Superior temporal gyrus (tissue), 1 donor: ENCODE results near the gene TBKBP1.

Experiments used
- DNase-seq: peaks from one replicate; pipeline ENCODE4 v3.0.0-alpha.2; 2016; ENCODE audit errors: extremely low spot score

TBKBP1 gene

GRCh38 chr17:47712330-47713023 is 18.5 kb downstream of the TBKBP1 start:
- no peak for DNase-seq

DNA sequence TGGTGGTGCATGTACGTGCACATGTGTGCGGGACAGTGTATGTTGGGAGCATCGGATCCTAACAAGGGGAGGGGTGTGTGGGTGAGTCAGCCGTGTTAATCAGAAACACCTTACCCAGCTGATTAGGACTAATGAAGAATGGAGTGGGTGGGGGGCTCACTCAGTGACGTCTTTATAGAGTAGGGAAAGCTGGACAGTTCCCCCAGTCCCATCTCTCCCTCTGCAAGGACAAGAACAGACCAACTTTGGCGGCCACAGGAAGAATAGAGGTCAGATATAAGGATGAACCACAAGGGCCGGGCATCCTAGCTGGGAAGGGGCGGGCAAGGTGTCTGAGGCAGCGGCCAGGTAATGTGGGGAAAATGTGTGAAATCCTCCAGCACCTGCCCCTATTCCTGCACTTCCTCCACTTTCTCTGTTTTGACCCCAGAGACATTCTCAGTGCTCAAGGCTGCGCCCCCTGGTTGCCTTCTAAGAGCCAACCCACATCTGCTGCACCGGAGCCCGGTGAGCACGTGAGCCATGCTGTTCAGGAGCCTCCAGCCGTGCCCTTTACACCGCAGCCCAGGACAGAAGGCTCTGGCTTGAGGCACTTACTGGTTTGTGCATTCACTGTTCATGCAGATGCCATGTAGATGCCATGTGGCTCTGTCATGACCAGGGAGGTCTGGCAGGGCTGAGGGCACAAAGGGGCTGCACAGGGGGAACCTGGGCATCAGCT is 20.2 kb downstream of the TBKBP1 start:
- no peak for DNase-seq

DNA sequence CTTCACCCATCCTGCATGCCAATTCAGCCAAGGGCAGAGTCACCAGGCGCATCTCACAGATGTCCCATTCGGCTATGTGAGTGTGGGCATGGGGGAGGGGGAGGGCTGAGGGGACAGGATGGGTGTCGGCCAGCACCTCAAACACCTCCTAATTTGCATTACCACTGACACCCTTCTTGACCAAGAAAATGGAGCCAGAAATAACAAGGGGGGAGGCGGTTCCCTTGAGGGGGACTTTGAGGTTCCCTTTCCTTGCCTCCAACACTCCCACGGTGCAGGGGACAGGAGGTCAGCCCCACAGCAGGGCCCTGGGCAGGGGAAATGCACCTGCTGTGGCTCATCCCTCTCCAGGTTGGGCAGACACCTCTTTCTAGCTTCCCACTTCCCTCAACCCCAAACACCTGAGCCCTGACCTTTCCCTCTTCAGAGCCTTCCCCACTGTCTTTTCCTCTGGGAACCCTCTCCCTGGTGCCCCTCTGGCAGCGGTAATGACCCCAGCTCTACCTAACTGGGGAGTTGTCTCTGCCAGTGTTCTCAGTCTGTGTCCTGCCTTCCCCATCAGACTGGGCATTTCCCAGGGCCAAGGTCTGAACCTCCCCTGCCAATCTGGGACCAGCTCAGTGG is 20.9 kb downstream of the TBKBP1 start:
- no peak for DNase-seq

DNA sequence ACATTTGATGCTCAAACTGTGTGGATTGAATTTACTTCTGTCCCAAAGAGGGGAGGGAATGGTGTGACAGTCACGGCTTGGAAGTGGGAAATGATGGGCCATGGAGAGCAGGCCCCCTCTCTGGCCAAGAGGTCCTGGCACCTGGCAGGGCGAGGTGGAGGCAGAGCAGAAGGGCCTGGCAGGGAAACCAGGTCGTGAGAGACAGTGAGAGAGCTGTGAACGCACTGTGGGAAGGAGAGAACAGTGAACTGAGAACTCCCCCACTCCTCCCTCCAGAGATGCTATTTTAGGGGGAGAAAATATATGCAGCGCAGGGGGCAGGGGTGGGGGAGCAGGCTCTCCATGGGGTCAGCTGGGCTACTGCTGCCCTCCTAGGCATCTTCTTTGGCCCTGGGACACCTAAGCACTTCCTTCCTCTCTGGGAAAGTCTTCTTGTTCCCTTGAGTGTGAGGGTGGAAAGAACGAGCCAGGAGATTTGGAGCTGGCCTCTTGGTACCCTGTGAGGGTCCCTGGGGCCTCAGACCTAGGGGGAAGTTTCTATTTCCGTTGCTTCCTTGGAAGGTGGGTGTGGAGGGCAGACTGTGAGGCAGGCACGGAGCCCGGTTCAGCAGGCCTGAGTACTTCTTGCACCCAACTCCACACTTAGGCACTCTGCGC is 21.8 kb downstream of the TBKBP1 start:
- no peak for DNase-seq

DNA sequence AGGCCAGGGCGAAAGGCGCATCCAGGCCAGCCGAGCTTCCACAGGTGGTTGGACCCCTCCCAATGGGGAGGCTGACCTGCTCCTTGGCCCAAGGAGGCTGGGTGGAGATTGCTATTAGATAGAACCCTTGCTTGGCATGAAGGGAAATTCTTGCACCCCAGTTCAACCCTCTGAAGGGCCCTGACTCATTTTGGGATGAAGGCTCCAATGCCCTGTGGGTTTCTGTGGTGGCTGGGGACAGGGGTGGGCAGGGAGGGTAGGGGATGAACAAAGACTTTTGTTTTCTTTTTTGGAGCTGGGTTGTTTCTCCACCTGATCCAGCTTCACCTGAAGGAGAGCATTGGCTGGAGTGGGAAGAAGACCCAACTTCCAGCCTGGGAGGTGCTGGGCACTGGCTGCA is 22.4 kb downstream of the TBKBP1 start:
- no peak for DNase-seq

DNA sequence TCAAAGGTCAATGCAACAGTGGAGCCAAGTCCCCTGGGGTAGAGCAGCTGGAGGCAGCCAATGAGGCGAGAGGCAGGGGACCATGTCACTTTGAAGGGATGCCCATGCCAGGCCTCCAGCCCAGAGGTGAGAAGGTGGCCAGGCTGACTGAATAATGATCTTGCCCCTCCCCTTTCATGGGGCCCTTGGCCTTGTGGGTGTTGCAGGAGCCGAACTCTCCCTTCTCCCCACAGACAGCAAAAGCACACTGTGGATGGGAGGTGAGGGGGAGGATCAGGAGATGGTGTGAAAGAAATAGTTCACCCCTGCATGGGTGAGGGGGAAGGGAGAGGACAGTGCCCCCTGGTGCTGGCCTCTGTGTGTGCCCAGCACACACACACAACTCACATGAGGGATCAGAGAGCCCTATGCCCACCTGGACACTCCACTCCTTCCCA is 23.3 kb downstream of the TBKBP1 start:
- no peak for DNase-seq

DNA sequence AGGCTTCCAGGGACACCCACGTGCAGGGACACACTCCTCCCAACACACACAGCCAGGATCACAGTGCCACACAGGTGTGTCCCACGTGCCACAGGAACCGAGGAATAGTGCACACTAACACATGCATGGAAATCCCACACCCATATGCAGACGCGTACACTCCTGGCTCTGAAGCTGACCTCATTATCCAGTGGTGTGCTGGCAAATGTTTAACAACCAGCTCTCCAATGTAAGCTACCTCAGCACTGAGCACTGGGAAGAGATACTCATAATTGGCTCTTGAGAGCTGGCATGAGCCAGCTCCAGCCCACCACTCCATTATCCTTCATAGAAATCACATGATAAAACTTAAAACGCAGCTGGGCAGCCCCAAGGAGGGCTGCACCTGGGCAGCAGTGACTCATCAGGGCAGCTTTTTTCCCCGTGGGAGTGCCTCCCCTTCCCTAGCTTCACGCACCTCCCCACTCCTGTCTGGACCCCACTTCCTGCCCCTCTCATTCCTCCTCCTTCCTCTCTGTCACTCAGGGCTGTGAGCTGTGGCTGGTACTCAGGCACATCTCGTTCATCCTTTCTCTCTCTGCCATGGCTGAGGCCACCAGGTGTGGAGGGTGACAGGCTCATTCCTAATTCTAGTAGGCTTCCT is 24.1 kb downstream of the TBKBP1 start:
- no peak for DNase-seq

GRCh38 chr17:47718634-47719405 is 24.9 kb downstream of the TBKBP1 start:
- DNase-seq: no peak

GRCh38 chr17:47719411-47720152 is 25.6 kb downstream of the TBKBP1 start:
- DNase-seq: no peak

- no peak for DNase-seq
Measured at GRCh38 chr17:47720196-47720595, 26.2 kb downstream of the TBKBP1 start.

DNA sequence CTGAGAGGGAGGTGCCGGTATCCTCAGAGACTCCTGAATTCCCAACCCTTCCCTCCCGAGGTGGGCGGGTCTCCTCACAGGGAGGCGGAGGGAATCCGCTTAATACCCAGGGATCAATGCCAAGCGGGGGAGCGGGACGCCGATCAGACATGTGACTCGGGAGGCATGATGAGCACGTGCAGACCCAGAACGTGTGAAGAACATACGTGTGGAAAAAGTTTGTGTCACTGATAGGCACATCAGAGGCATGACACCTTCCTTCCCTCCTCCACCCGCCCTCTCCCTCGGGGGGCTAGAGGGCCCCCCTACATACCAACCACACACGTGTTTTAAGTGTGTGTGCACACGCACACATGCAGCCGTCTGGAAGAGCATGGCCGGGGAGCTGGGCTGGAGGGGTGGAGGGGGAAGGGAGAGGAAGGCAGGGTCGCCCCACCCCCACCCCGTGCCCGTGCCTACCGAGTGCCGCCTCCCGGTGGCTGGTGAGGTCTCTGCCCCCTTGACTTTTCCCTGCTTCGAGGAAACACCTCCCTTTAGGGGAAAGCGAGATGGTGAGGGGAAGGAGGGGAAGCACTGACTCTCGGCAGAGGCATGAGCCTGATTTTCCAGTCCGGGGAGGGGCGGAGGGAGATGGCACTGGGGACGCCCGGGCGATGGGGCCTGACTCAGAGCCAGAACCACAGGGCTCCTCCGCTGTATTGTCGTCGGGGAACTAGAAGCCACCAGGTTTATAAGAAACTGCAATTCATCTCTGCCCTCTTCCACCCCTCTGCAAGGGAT is 27.0 kb downstream of the TBKBP1 start:
- DNase-seq: no peak

GRCh38 chr17:47721725-47722124 is 27.8 kb downstream of the TBKBP1 start:
- DNase-seq: no peak

- no peak for DNase-seq
Measured at GRCh38 chr17:47724705-47725104, 30.7 kb downstream of the TBKBP1 start.

- no peak for DNase-seq
Measured at GRCh38 chr17:47725446-47726111, 31.6 kb downstream of the TBKBP1 start.

DNA sequence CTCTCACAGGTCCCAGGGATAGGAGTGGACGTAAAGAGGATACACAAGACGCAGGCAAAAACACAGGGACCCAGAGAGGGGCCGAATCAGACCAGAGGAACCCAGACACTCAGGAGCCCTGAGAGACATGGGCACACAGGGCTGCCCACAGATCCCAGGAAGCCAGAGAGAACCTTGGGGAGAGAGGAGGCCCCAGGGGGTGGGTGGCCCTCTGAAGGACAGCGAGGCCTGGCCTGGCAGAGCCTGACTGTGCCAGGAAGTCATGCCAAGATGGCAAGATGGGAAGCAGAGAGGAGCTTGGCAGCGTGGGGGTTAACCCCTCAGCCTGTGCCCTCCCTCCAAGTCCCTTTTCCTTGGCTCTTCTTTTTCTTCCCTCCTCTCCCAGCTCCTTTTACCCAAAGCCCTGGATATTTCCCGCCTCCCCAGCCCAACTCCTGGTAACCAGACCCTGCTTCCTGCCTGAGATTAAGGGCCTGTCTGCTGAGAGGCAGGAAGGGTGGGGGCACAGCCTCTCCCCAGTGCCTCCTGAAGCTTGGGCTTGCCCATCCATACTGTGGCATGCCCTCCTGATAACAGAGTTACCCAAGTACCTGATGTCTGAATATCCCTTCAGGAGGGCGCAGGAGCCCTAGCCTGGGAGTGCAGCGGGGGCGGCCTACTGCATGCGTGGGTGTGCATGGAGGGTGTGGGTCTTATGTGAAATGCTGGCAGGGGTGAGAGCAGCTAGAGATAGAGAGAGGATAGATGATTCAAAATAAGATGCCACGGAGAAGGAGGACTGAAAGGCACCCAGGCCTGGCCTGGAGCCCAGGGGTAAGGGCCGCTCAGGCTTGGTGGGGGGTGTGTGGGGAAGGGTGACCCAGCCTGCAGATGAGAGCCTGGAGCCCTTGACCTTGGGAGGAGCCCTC is 33.1 kb downstream of the TBKBP1 start:
- no peak for DNase-seq

GRCh38 chr17:47727704-47728036 is 33.7 kb downstream of the TBKBP1 start:
- DNase-seq: no peak

- DNase-seq: no peak
Measured at GRCh38 chr17:47728214-47728877, 34.4 kb downstream of the TBKBP1 start.

GRCh38 chr17:47729476-47729875 is 35.5 kb downstream of the TBKBP1 start:
- DNase-seq: no peak
